Measurements from ENCODE around the gene PYM1.

PYM1 gene

DNA sequence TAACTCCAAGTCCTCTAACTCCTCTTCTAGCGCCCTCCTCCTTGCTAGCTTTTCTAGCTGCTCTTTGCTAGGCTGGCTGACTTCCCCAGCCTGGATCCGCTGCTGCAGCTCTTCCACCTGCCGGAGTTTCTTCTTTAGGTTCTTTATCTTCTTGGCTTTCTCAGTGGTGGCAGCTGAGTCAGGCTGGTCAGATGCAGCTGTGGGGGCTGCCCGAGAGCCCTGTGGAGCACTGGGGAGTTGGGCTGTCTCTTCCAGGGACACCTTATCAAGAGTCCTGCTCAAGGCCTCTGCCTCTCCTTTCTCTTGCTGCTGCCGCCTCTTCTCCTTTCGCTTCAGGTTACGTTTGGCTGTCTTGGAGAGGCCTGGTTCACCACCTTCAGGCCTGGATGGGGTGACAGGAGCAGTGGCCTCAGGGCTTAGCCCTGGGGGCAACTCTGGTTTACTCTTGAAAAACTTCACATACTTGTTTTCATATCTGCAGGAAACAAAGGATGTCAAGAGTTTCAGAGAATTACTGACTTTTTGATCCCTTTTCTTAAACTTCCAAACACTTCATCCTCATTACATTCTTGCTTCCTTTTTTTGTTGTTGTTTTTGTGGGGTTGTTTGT, 25.7 kb downstream of the PYM1 start:
- H3K27ac ChIP-seq, result peak overlapping the region; percentile 57
- no peak for DNase-seq (ENCODE audit: low spot score)
- ChIA-PET POLR2A (ENCODE audit: low non-redundant PET) (no interaction called here), CTCF (no interaction called here)
- TF ChIP-seq, protein P1, sequence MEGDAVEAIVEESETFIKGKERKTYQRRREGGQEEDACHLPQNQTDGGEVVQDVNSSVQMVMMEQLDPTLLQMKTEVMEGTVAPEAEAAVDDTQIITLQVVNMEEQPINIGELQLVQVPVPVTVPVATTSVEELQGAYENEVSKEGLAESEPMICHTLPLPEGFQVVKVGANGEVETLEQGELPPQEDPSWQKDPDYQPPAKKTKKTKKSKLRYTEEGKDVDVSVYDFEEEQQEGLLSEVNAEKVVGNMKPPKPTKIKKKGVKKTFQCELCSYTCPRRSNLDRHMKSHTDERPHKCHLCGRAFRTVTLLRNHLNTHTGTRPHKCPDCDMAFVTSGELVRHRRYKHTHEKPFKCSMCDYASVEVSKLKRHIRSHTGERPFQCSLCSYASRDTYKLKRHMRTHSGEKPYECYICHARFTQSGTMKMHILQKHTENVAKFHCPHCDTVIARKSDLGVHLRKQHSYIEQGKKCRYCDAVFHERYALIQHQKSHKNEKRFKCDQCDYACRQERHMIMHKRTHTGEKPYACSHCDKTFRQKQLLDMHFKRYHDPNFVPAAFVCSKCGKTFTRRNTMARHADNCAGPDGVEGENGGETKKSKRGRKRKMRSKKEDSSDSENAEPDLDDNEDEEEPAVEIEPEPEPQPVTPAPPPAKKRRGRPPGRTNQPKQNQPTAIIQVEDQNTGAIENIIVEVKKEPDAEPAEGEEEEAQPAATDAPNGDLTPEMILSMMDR (conservative IDR thresholded peaks at IDR 0.05; ENCODE audit: low read depth), result no peak

DNA sequence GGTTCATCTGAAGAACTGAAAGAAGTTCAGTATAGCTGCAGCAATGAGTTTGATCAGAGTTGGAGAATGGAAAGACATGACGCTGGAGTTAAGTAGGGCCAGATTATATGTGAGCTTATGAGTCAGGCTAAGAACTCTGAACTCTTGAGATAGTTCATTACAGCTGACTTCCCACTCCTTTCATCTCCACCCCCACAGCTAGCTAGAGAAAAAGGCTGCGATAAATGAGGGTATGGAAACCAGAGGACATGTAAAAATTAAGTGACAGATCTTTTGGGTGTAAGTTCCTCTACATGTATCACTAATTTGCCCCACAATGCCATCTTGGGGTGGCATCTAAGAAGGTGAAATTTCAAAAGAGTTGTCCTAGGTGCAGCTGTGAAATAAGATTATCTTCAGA, 28.6 kb downstream of the PYM1 start:
- no peak for DNase-seq (ENCODE audit: low spot score)
- H3K27ac ChIP-seq, result no peak overlapping the region
- TF ChIP-seq, protein P1 (conservative IDR thresholded peaks at IDR 0.05; ENCODE audit: low read depth), result no peak
- ChIA-PET CTCF (interaction anchor here (0.6 kb wide), 2 partner anchors 1684 to 1933 kb away, joined by 3 to 6 read pairs; no protein-coding TSS in a partner anchor), POLR2A (ENCODE audit: low non-redundant PET) (interaction anchor here (0.6 kb wide), 1 partner anchor 9 kb away, joined by 4 read pairs; no protein-coding TSS in a partner anchor)

DNA sequence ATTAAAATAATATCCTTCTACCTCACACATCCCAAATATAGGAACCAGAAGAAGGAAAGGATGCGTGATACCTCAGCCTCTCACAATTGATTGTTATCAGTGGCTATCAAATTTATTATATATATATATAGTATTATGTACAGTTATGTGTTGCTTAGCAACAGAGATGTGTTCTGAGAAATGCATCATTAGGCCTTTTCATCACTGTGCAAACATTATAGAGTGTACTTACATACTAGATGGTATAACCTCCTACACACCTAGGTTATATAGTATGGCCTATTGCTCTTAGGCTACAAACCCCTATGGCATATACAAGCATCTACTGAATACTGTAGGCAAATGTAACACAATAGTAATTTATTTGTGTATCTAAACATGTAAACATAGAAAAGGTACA, 34.0 kb downstream of the PYM1 start:
- ChIA-PET POLR2A (ENCODE audit: low non-redundant PET) (no interaction called here), CTCF (interaction anchor here (0.6 kb wide), 1 partner anchor 51 kb away, joined by 6 read pairs; no protein-coding TSS in a partner anchor)

DNA sequence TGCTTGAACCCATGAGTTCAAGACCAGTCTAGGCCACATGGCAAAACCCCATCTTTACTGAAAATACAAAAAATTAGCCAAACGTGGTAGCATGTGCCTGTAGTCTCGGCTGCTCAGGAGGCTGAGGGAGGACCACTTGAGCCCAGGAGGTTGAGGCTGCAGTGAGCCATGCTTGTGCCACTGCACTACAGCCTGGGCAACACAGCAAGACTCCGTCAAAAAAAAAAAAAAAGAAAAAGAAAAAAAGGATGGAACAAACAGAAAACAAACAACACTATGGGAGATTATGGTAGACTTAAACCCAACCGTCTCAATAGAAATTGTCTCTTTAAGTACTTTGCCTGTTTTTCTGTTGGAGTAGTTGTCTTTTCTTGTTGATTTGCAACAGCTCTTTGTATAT, 36.4 kb downstream of the PYM1 start:
- POLR2A ChIA-PET (ENCODE audit: low non-redundant PET), result no interaction called here
- TF ChIP-seq, protein P1 (conservative IDR thresholded peaks at IDR 0.05; ENCODE audit: low read depth), result no peak
- no peak overlapping the region for H3K27ac ChIP-seq
- DNase-seq (ENCODE audit: low spot score), result no peak
- CTCF ChIA-PET, result no interaction called here

More for the DNA sequence above, 34.0 kb downstream of the PYM1 start:
- H3K27ac ChIP-seq, result no peak overlapping the region
- DNase-seq (ENCODE audit: low spot score), result no peak
- TF ChIP-seq, protein P1 (conservative IDR thresholded peaks at IDR 0.05; ENCODE audit: low read depth), result no peak

DNA sequence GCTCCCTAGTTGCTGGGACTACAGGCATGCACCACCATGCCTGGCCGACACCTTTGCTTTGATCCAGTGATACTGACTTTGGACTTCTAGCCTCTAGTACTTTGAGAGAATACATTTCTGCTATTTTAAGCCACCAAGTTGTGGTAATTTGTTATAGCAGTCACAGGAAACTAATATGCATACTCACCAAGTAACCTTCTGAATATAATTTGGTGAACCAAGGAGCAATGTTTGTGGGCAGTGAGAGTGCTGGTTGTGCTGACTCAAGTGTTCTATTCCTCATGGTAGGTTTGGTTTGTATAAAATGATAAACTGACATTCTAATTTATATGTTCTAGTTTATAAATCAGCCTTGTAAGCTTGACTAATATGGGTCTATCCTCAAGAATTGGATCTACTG, 42.6 kb downstream of the PYM1 start:
- TF ChIP-seq, protein P1 (conservative IDR thresholded peaks at IDR 0.05; ENCODE audit: low read depth), result no peak
- H3K27ac ChIP-seq, result no peak overlapping the region
- DNase-seq (ENCODE audit: low spot score), result no peak
- CTCF ChIA-PET, result interaction anchor here (0.9 to 1.0 kb wide), 2 partner anchors 24 to 39 kb away, joined by 3 to 4 read pairs; no protein-coding TSS in a partner anchor
- POLR2A ChIA-PET (ENCODE audit: low non-redundant PET), result interaction anchor here (0.6 kb wide), 2 partner anchors 48 to 147 kb away, joined by 3 to 5 read pairs; no protein-coding TSS in a partner anchor

DNA sequence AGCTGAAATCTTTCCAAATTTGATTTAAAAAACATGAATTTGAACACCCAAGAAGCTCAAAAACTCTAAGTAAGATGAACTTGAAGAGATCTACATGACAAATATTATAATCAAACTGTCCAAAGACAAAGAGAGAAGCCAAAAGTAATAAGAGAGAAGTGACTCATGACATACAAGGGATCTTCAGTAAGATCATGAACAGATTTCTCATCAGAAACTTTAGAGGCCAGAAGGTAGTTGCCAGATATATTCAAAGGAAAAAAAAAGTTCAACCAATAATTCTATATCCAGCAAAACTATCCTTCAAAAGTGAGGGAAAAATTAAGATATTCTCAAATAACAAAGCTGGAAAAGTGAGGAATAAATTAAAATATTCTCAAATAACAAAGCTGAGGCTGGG, 49.9 kb downstream of the PYM1 start:
- POLR2A ChIA-PET (ENCODE audit: low non-redundant PET), result no interaction called here
- no peak for DNase-seq (ENCODE audit: low spot score)
- no peak overlapping the region for H3K27ac ChIP-seq
- CTCF ChIA-PET, result interaction anchor here (0.7 kb wide), 1 partner anchor 41 kb away, joined by 3 read pairs; no protein-coding TSS in a partner anchor
- TF ChIP-seq, protein P1 (conservative IDR thresholded peaks at IDR 0.05; ENCODE audit: low read depth), result no peak

Data from RWPE1 (cell line).